ENCODE data around the gene LRRC75A.
"Not testable (repeated sequence)": the region's sequence is repeated elsewhere in the genome, so short reads cannot be mapped to it uniquely, and the experiment has no call there.

The LRRC75A gene, protein sequence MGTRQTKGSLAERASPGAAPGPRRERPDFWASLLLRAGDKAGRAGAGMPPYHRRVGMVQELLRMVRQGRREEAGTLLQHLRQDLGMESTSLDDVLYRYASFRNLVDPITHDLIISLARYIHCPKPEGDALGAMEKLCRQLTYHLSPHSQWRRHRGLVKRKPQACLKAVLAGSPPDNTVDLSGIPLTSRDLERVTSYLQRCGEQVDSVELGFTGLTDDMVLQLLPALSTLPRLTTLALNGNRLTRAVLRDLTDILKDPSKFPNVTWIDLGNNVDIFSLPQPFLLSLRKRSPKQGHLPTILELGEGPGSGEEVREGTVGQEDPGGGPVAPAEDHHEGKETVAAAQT

DNA sequence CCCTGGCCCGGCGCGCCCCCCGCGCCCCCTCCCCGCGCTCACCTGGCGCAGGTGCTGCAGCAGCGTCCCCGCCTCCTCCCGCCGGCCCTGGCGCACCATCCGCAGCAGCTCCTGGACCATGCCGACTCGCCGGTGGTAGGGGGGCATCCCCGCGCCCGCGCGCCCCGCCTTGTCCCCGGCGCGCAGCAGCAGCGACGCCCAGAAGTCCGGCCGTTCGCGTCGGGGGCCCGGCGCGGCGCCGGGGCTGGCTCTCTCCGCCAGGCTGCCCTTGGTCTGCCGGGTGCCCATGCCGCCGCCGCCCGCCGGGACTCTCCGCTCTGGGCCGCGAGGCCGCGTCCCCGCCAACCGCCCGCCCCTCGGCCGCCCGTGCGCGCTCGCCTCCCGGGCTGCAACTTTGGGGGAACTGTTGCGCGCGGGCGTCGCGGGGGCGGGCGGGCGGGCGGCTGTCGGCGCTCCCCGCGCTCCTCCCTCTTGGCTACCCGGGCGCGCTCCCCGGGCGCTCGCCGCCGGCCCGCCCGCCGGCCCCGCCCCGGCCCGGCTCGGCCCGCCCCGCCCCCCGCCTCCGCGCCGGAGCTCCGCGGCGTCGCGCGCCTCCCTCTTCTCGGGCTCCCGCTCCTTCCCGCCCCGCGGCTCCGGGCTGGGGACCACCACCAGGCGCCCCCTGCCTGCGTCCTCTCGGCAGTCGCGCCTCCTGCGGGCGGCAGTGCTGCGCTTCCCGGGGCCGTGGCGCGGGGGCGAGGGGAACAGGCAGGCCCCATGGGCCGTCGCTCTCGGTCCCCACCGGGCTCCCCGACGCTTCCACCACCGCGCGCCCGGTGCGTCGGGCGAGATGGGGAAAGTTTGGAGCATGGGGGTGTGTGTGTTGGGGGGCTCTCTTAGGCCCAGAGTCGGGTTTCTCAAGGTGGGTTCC lies at the start of gene LRRC75A:
LRRC75A (minus strand) TSS at position 491 of the 910 bp plus-strand sequence; CDS start at position 288, 203 bp downstream.
- peak; percentile 80 for DNase-seq

DNA sequence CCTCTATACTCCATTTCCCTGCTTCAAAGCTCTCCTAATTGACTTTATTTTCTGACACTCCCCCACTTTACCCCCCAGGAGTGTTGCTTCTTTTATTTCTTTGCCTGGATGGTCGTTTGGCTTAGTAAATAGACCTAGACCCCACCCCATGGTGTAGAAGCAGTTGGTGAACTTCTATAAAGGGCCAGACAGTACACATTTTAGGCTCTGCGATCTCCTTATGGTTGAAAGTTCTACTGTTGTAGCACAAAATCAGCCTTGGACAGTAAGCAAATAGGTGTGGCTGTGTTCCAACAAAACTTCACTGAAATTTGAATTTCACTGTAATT lies 45.1 kb upstream of the LRRC75A start:
- no peak for DNase-seq

DNA sequence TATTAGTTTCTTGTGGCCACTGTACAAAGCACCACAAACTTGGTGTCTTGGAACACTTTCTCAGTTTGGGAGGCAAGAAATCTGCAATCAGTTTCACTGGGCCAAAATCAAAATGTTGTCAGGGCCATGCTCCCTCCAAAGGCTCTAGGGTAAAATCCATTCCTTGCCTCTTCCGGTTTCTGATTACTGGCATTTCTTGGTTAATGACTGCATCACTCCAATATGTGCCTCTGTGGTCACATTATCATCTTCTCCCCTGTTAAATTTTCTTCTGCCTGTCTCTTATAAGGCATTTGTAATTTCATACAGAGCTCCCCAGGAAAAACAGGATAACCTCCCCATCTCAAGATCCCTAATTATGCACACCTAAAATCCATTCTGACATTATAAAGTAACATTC lies 42.2 kb upstream of the LRRC75A start:
- no peak for DNase-seq

DNA sequence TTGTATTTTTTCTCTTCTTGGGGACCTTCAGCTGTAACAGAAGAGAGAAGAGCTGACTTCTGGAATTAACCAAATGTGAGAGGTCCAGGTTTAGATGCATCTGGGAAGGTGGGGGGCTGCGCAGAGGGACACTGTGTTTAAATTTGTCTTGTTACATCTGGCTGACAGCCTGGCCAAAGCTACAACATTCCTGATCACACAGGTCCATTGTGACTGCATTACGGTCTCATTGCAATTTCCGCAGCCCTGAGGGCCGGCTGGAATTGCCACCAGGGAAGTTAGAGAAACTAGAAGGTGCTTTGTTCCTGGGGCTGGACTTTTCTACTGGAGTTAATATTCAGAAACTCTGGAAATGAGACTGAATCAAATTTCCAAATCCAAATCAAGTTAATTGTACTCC lies 37.9 kb upstream of the LRRC75A start:
- DNase-seq = no peak

DNA sequence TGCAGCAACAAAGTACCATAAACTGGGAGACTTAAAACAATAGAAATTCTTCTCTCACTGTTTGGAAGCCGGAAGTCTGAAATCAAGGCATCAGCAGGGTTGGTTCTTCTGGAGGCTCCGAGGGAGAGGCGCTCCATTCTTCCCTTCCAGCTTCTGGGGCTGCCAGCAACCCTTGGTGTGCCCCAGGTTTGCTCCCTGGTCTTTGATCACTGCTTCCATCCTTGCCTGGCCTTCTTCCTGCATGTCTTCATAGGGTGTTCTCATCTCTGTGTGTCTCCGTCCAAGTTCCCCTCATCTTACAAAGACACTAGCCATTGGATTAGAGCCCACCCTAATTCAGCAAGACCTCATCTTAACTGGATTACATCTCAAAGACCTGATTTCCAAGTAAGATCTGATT lies 35.3 kb upstream of the LRRC75A start:
- no peak for DNase-seq

DNA sequence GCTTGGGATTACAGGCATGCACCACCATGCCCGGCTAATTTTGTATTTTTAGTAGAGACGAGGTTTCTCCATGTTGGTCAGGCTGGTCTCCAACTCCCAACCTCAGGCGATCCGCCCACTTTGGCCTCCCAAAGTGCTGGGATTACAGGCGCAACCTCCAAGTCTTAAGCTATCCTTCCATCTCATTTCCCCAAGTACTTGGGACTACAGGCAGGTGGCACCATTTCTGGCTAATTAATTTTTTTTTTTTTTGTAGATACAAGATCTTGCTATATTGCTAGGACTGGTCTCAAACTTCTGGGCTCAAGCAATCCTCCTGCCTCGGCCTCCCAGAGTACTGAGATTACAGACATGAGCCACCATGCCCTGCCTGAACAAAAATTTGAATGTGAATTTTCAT lies 33.6 kb upstream of the LRRC75A start:
- not testable (repeated sequence) for DNase-seq

DNA sequence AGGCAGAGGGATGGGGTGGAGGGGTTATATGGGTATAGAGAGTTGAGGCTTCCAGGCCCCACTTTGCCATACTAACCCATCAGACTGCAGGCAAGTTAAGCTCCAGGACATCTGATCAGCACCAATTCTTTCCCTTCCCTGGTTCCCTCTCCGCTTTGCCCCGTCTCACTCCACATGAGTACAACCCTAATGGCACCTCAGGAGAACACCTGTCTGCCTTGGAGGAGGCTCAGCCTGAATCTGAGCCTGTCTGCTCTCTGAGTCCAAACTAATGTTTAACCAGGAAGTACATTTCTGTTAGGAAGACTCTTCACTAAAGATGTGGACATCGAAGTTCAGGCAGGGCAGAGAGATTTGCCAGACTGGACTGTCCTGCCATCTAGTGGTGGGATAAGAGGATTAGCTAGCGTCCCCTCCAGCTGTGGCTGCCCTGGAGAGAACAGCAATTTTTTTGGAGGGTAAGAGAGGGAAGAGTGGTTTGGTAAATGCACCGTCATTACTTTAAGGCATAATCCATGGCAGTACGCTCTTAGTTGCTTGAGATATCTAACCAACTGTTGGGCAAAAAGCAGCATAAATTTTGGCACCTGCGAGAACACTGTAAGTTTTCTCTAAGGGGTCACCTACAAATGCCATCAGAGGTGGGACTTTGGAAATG lies 29.2 kb upstream of the LRRC75A start:
- peak; percentile 82 for DNase-seq

DNA sequence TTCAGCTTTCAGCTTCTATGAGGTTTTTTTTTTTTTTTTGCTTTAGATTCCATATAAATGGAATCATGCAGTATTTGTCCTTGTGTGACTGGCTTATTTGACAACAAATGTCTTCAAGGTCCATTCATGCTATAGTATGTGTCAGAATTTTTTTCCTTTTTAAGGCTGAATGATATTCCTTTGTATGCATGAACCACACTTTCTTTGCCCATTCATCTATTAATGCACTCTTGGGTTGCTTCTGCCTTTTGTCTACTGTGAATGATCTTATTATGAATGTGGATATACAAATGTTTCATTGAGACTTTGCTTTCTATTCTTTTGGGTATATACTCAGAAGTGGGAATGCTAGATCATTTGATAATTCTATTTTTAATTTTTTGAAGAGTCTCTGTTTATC lies 27.0 kb upstream of the LRRC75A start:
- no peak for DNase-seq

DNA sequence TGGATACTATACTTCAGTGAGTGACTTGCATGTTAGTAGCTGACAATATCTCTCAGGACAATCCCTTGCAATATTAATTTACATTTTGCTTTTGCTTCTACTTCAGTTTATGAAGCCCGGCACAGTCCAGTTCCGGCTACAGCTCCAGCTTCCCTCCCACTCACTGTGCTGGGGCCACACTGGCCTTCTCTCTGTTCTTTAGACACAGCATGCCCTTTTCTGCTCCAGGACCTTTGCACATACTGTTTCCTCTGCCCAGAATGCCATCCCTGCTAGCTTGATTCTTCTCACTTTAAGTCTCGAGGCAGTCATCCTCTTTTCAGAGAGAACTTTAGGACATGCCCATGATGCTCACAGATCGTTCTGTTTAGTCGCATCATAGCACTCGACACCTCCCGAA lies 25.5 kb upstream of the LRRC75A start:
- DNase-seq = no peak

DNA sequence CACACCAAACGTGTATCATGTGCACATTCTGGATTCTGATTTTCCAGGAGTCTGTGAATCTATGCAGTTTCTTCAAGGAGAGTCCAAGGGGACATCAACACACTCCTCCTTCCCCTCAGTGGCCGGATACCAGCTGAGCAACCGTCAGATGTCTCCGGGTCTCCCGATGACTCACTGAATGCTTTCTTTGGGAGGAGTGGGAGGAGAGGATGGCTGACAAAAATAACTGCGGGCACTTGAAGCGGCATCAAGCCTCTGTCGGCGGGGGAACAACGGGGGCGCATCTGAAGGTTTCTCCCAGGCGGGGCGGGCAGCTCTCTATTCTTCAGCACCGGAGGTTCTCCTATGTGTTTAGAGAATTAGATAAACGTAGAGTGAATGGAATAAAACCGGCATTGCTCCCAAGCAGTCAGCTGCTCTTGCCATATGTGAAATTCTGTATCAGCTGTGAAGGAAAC lies 24.6 kb upstream of the LRRC75A start:
- DNase-seq = peak; percentile 62

DNA sequence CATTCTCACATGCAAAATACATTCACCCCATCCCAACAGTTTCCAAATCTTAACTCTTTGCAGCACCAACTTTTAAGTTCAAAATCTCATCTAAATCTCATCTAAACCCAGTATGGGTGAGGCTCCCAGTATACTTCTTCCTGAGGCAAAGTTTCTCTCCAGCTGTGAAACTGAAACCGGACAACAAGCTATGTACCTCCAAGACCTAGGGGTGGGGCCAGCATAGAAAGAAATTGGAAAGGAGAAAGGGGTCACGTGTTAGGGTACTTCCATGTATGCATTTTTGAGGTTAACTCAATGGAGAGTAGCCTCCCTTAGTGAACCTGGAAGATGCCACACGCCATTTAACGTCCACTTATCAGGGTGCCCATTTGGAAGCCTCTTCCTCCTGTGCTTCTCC lies 23.9 kb upstream of the LRRC75A start:
- DNase-seq = no peak

DNA sequence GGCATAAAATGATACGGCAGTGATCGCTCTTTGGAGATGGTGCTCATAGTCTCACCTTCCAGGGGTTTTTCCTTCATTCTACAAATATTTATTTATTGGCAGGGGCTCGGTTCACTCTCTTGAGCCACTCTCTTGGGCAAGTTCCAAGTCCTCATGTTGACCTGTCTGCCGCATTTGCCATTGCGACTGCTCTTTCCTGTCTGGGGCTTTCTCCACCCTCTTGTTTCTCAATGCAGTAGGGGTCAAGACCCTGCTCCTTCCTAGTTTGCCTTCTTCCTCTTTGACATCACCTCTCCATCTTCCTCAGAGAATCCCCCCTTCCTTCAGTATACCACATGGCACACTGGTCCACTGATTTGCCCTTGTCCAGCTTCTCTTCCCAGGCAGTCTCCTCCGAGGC lies 21.9 kb upstream of the LRRC75A start:
- no peak for DNase-seq

DNA sequence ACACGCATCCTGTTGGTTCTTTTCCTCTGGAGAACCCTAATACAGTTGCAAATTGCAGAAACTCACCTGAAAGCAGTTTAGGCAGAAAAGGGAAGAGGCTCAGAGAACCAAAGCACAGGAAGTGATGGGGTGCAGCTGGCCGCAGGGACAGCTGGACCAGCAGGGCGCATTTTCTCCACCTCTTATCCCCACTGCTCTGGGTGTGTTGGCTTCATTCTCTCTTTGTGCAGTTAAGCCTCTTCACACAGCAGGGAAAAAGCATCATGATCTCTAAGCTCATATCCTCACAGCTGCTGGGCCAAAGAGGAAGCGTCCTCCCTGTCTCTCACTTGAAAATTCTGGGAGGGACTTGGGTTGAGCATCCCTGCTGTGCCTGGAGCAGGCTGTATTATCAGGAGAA lies 20.0 kb upstream of the LRRC75A start:
- DNase-seq = no peak

DNA sequence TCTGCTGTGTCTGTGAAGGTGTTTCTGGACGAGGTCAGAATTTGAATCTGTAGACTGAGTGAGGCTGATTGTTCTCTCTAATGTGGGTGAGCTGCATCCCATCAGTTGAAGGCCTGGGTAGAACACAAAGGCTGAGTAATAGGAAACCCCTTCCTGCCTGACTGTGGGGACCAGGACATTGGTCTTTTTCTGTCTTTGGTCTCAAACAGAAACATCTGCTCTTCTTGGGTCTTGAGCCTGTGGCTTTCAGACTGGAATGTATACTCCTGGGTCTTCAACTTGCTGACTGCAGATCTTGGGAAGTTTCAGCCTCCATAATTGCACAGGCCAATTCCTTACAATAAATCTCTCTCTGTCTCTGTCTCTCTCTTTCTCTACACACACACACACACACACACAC lies 19.6 kb upstream of the LRRC75A start:
- DNase-seq = no peak

DNA sequence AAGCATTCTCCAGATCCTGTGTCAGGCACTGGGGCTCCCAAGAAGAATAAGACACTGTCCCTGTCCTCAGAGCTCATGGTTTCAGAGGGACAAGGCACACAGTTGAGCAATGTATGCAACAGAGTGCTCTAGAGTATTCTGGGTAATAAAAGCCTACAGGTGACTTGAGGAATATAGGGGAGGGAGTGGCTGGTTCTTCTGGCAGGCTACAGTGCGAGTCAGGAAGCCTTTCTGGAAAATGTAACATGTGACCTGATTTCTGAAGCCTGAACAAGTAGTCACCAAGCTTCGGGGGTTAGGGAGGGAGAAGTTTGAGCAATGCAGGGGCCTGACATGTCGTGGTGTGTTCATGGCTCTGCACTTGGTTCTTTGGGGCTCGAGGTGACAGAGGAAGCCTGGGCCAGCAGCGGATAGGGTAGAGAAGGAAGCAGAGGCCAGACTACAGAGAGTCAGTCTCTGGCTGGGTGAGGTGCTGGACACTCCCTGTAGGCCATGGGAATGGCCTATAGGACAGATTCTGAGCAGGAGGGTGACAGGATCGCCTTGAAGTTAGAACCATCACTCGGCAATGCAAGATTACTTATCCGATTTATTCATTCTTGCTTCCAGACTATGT lies 16.0 kb upstream of the LRRC75A start:
- no peak for DNase-seq

DNA sequence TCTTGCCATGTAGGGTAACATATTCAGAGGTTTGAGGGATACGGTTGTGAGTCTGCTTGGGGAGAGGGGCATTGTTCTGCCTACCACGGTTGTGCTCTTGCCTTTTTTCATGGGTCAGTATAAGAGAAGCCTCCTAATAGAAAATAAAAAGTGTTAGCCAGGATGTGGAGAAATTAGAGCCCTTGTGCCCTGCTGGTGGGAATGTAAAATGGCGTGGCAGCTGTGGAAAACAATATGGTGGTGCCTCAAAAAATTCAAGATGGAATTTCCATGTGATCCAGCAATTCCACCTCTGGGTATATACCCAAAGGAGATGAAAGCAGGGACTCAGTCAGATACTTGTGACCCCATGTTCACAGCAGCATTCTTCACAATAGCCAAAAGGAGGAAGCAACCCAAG lies 14.2 kb upstream of the LRRC75A start:
- DNase-seq = no peak

DNA sequence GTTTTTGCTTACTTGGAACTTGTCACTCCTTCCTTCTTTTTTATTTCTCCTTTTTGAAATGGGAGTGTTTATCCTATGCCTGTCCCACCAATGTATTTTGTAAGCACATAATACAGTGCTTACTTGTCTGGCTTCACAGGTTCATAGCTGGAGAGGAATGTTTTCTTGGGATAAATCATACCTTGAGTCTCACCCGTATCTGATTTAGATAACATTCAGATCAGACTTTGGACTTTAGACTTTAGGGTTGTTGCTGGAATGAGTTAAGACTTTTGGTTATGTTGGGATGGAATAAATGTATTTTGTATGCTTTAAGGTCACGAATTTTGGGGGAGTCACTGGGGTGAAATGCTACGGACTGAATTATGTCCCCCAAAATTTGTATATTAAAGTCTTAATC lies 13.0 kb upstream of the LRRC75A start:
- no peak for DNase-seq

DNA sequence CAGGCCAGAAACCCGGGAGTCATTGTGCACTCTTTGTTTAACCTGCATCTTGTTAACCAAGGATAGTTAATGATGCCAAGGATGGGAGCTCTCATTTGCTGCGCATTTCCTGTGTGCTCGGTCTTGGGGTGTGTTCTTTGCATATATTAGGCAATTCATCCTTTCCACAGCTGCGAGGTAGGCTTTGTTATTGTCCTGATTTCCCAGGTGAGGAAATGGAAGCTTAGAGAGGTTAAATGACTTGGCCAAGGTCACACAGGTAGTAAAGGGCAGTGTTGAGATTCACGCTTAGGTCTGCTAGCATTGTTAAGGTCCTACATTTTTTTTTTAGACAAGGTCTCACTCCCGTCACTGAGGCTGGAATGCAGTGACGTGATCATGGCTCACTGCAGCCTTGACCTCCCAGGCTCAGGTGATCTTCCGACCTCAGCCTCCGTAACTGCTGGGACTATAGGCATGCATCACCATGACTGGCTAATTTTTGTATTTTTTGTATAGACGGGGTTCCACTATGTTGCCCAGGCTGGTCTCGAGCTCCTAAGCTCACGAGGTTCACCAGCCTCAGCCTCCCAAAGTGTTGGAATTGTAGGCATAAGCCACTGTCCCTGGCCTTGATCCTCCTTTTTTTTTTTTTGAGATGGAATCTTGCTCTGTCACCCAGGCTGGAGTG lies 5.0 kb upstream of the LRRC75A start:
- no peak for DNase-seq

DNA sequence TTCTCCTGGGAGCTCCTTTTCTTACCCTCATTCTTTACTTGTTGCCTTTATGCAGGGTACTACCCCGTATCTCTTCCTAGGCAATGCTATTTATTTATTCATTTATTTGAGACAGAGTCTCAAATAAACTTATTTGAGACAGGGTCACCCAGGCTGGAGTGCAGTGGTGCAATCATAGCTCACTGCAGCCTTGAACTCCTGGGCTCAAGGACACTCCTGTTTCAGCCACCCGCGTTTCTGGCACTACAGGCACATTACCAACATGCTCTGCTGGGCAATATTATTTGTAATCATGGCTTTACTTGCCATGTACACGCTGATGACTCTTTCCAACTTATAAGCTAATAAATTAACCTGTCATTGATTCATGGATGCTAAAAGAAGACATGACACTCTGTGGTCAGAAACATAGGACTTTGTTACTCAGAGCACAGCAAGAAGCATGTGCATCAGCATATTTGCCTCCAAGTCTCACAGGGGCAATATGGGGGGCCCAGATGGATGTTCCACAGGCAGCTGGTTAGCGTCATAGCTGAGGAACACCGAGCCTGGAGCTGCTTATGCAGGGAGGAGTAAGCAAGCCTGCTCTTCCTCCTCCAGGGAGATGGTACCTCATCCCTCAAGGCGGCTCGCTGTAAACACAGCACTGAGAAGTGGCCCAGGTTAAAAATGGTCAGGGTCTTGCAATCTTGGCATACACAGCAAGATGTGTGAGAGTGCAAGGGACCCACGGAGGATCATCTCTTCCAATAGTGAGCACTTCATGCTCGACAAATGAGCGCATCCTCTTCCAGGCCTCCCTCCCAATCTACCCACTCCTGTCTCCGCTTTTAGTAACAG lies 4.2 kb upstream of the LRRC75A start:
- no peak for DNase-seq

DNA sequence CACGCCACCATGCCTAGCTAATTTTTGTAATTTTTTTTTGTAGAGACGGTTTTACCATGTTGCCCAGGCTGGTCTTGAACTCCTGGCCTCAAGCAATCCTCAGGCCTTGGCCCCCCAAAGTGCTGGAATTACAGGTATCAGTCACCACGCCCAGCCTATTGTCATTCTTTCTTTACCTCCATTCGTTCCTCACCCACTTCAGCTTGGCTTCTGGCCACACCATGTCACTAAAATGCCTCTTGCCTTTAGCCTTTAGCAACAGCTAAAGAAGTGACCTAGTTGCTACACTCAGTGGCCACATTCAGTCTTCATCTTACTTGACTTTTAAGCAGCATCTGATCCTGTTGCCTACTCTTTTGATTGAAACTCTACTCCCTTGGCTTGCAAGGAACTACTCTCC lies 3.6 kb upstream of the LRRC75A start:
- DNase-seq = no peak

DNA sequence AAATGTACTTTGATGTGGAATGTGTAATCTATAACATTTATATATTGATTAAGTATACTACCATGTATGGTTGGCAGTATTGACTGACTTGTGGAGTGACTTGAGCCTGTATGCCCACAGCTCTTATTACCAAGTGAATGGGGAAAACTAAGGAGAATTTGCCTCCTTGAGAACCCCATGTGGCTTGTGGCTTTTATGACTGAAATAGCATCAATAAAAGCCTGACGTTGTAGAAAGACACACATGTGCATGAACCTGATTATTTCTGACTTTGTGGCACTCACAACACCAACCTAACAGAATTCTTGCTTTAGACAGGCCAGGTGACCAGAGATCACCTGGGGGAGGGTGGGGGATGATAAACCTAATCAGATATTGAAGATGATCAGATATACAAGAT lies 2.1 kb upstream of the LRRC75A start:
- DNase-seq = no peak

Data from right forelimb (tissue), 1 donor.